Fibroblast of lung (primary cell): ENCODE measurements around the gene EFHC1. TPM values are rescaled to one million over a fixed set of nuclear protein-coding genes. Genes with fewer than 3 reads are reported as not detected.
"Not testable (repeated sequence)": the region's sequence is repeated elsewhere in the genome, so short reads cannot be mapped to it uniquely, and the experiment has no call there.

Source experiments
- DNase-seq, 2 donors: peaks; one replicate each; pipeline versions ENCODE4 v3.0.0 to v3.0.0-alpha.2; 2010; ENCODE audit warnings: low read depth in 2 of 2
- H2AFZ ChIP-seq: 2 replicates; pipeline ENCODE4 v1.5.1; 2012; ENCODE audit warnings: low read length, control low read depth, inconsistent platforms
- H3K27ac ChIP-seq: 2 replicates; pipeline ENCODE4 v1.5.1; 2011; ENCODE audit warnings: low read length, control low read depth; ENCODE audit not compliant: insufficient read depth
- H3K27me3 ChIP-seq: 2 replicates; pipeline ENCODE4 v1.5.1; 2011; ENCODE audit warnings: mild to moderate bottlenecking, low read length; ENCODE audit not compliant: control insufficient read depth, insufficient read depth
- H3K36me3 ChIP-seq: 2 replicates; pipeline ENCODE4 v1.5.1; 2011; ENCODE audit warnings: low read length; ENCODE audit not compliant: control insufficient read depth, insufficient read depth
- H3K4me1 ChIP-seq: 2 replicates; pipeline ENCODE4 v1.5.1; 2011; ENCODE audit warnings: low read length; ENCODE audit not compliant: control insufficient read depth, insufficient read depth; ENCODE audit errors: extremely low read depth
- H3K4me2 ChIP-seq: 2 replicates; pipeline ENCODE4 v1.5.1; 2011; ENCODE audit warnings: low read length, control low read depth; ENCODE audit not compliant: insufficient read depth; ENCODE audit errors: extremely low read depth
- H3K4me3 ChIP-seq, 4 experiments: fragments of 200-600 bp in 1 of 4; sonication (generic) in 1 of 4; replicated peaks in 1 of 4; 2 replicates each; pipeline ENCODE4 v1.5.1; 2011 to 2016; ENCODE audit warnings: low read length in 4 of 4, low read depth in 3 of 4, mild to moderate bottlenecking in 3 of 4, control low read depth in 2 of 4, inconsistent platforms in 1 of 4, mixed read lengths in 1 of 4; ENCODE audit not compliant: insufficient read depth in 1 of 4; ENCODE audit errors: control extremely low read depth in 1 of 4
- H3K79me2 ChIP-seq: 2 replicates; pipeline ENCODE4 v1.5.1; 2012; ENCODE audit warnings: mild to moderate bottlenecking, low read length, inconsistent platforms; ENCODE audit not compliant: control insufficient read depth, insufficient read depth
- H3K9ac ChIP-seq: 2 replicates; pipeline ENCODE4 v1.5.1; 2011; ENCODE audit warnings: mild to moderate bottlenecking, low read length, control low read depth; ENCODE audit not compliant: insufficient read depth
- H3K9me3 ChIP-seq: 2 replicates; pipeline ENCODE4 v1.5.1; 2012; ENCODE audit warnings: low read depth, low read length; ENCODE audit not compliant: control insufficient read depth, insufficient read depth
- H4K20me1 ChIP-seq: 2 replicates; pipeline ENCODE4 v1.5.1; 2011; ENCODE audit warnings: low read length; ENCODE audit not compliant: control insufficient read depth, insufficient read depth; ENCODE audit errors: extremely low read depth
- EZH2 ChIP-seq: IDR thresholded peaks from 2 replicates; pipeline ENCODE4 v1.5.1; 2012; ENCODE audit warnings: low read length, control low read depth, mild to moderate bottlenecking; ENCODE audit errors: missing control alignments
- polyA plus RNA-seq, 2 donors: library from polyadenylated mRNA; depleted of rRNA in 1 of 2; stranded (reverse) in 1 of 2; unstranded in 1 of 2; fragments of >200 nt; gene quantifications; 2 replicates each; pipeline ENCODE4 v1.2.1, GENCODE V29; 2011 to 2012; ENCODE audit warnings: missing spikeins in 1 of 2
- total RNA-seq: library from RNA; depleted of rRNA; stranded (reverse); fragments of >200 nt; gene quantifications from 2 replicates; pipeline ENCODE4 v1.2.1, GENCODE V29; 2014
- TF ChIP-seq, protein P1 (sequence below), 2 donors: IDR thresholded peaks in 1 of 2; conservative IDR thresholded peaks in 1 of 2; 1 replicate in 1 of 2; 2 replicates in 1 of 2; pipeline ENCODE4 v1.5.1; 2011 to 2012; ENCODE audit warnings: low read length in 2 of 2, control low read depth in 1 of 2, inconsistent platforms in 1 of 2, low read depth in 1 of 2, mild to moderate bottlenecking in 1 of 2

Gene EFHC1
- total and polyA plus RNA-seq, 2 donors (not counting 1 experiment from before 2014, with no cell fraction given), result 29.4 to 32.9 TPM

- DNase-seq, result no peak
- H3K79me2 ChIP-seq, result no peaks in the 10 kb centered on the region
- no peaks in the 10 kb centered on the region for H3K4me1 ChIP-seq
- H3K9ac ChIP-seq, result no peak overlapping the region
- H3K4me3 ChIP-seq, result no peak overlapping the region
- H3K9me3 ChIP-seq, result no peaks in the 10 kb centered on the region
- TF ChIP-seq, protein P1, sequence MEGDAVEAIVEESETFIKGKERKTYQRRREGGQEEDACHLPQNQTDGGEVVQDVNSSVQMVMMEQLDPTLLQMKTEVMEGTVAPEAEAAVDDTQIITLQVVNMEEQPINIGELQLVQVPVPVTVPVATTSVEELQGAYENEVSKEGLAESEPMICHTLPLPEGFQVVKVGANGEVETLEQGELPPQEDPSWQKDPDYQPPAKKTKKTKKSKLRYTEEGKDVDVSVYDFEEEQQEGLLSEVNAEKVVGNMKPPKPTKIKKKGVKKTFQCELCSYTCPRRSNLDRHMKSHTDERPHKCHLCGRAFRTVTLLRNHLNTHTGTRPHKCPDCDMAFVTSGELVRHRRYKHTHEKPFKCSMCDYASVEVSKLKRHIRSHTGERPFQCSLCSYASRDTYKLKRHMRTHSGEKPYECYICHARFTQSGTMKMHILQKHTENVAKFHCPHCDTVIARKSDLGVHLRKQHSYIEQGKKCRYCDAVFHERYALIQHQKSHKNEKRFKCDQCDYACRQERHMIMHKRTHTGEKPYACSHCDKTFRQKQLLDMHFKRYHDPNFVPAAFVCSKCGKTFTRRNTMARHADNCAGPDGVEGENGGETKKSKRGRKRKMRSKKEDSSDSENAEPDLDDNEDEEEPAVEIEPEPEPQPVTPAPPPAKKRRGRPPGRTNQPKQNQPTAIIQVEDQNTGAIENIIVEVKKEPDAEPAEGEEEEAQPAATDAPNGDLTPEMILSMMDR (conservative IDR thresholded peaks at IDR 0.05 in 1 of 2, IDR thresholded peaks at IDR 0.05 in 1 of 2; ENCODE audit: low read depth in 1 of 2, low read length in 2 of 2), result no peak
- no peak for TF ChIP-seq EZH2
- no peaks in the 10 kb centered on the region for H4K20me1 ChIP-seq
- H3K27me3 ChIP-seq, result no peaks in the 10 kb centered on the region
- no peak overlapping the region for H3K4me2 ChIP-seq
- H3K27ac ChIP-seq, result no peak overlapping the region
- H3K36me3 ChIP-seq, result no peaks in the 10 kb centered on the region
- no peak overlapping the region for H2AFZ ChIP-seq
Measured at GRCh38 chr6:52385074-52385473, 35.1 kb upstream of the EFHC1 start.

DNA sequence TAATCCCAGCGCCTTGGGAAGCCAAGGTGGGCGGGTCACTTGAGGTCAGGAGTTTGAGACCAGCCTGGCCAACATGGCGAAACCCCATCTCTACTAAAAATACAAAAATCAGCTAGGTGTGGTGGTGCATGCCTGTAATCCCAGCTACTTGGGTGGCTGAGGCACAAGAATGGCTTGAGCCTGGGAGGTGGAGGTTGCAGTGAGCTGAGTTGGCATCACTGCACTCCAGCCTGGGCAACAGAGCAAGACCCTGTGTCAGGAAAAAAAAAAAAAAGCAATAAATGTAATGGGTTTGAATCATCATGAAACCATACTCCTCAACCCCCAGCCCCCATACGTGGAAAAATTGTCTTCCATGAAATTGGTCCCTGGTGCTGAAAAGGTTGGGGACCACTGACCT, 32.0 kb upstream of the EFHC1 start:
- not testable (repeated sequence) for H3K4me2 ChIP-seq, H3K36me3 ChIP-seq, H3K9me3 ChIP-seq, H3K27ac ChIP-seq, H4K20me1 ChIP-seq, H3K4me1 ChIP-seq, H3K9ac ChIP-seq, H3K79me2 ChIP-seq, H3K4me3 ChIP-seq, H3K27me3 ChIP-seq, H2AFZ ChIP-seq, DNase-seq

- DNase-seq, result no peak
- Histone ChIP-seq H3K27ac (no peak overlapping the region), H3K79me2 (no peaks in the 10 kb centered on the region), H3K9me3 (no peaks in the 10 kb centered on the region), H3K27me3 (no peaks in the 10 kb centered on the region), H3K4me1 (peaks cover 4% of the 10 kb centered on the region), H3K36me3 (no peaks in the 10 kb centered on the region), H3K4me2 (no peak overlapping the region), H3K4me3 (no peak overlapping the region), H4K20me1 (no peaks in the 10 kb centered on the region), H3K9ac (no peak overlapping the region), H2AFZ (no peak overlapping the region)
- no peak for TF ChIP-seq EZH2
Measured at GRCh38 chr6:52388790-52389189, 31.4 kb upstream of the EFHC1 start.

GRCh38 chr6:52389264-52389625, 30.9 kb upstream of the EFHC1 start:
- Histone ChIP-seq H3K4me3 (no peak overlapping the region), H3K36me3 (no peaks in the 10 kb centered on the region), H3K27me3 (no peaks in the 10 kb centered on the region), H3K9ac (no peak overlapping the region), H3K79me2 (no peaks in the 10 kb centered on the region), H2AFZ (no peak overlapping the region), H3K27ac (no peak overlapping the region), H4K20me1 (no peaks in the 10 kb centered on the region), H3K4me2 (no peak overlapping the region), H3K9me3 (no peaks in the 10 kb centered on the region), H3K4me1 (peaks cover 4% of the 10 kb centered on the region)
- peak in 1 of 2 donors; percentile 42 for DNase-seq
- TF ChIP-seq, protein P1 (conservative IDR thresholded peaks at IDR 0.05 in 1 of 2, IDR thresholded peaks at IDR 0.05 in 1 of 2; ENCODE audit: low read depth in 1 of 2, low read length in 2 of 2), result no peak
- no peak for TF ChIP-seq EZH2
